Measurements from ENCODE around the gene OAF. TPM values are rescaled to one million over a fixed set of nuclear protein-coding genes. Genes with fewer than 3 reads are reported as not detected.

The OAF gene
- total and polyA plus RNA-seq, 2 of the 8 experiments (the other 6 are each of a cell fraction or from before 2014, with no cell fraction given): 1.3 to 1.5 TPM

GRCh38 chr11:120188811-120189455 is 21.9 kb upstream of the OAF start:
- Histone ChIP-seq H2BK5ac (ENCODE audit: low read depth, low read length) (no peak overlapping the region), H3K4ac (replicated peaks; ENCODE audit: insufficient read length, low read depth, low read length) (no peak overlapping the region), H3K79me2 (ENCODE audit: control insufficient read depth in 1 of 2, insufficient read depth in 2 of 2, low read length in 2 of 2) (no peaks in the 10 kb centered on the region), H4K91ac (replicated peaks; ENCODE audit: insufficient read length, low read length) (no peak overlapping the region), H3K4me3 (ENCODE audit: extremely low read depth in 1 of 4, insufficient read depth in 2 of 4, low read depth in 3 of 4, low read length in 4 of 4) (no peak overlapping the region), H3K79me1 (ENCODE audit: low read depth, low read length) (no peaks in the 10 kb centered on the region), H4K8ac (ENCODE audit: extremely low read depth, insufficient read depth, low read length) (no peak overlapping the region), H3K27me3 (replicated peaks in 1 of 4; ENCODE audit: control insufficient read depth in 3 of 4, extremely low read depth in 1 of 4, insufficient read depth in 3 of 4, low read length in 3 of 4) (peaks cover 0 to 9% (median 6%) of the 10 kb centered on the region in 4 experiments; a peak in 4 of 7 replicates), H3K4me2 (ENCODE audit: insufficient read depth in 1 of 2, low read depth in 2 of 2, low read length in 2 of 2) (no peak overlapping the region), H2BK15ac (ENCODE audit: low read length) (0 out of 2 replicates have a peak overlapping the region, but pooled peaks have one; percentile 61), H2BK20ac (ENCODE audit: low read length) (no peak overlapping the region), H3K23ac (ENCODE audit: insufficient read length) (no peak overlapping the region), H3K4me1 (replicated peaks in 1 of 4; ENCODE audit: control insufficient read depth in 3 of 4, insufficient read depth in 4 of 4, low read length in 3 of 4) (peaks cover 0 to 6% (median 3%) of the 10 kb centered on the region in 4 experiments; a peak in 3 of 7 replicates), H3K9ac (replicated peaks in 1 of 4; ENCODE audit: extremely low read depth in 1 of 4, low read depth in 3 of 4, low read length in 3 of 4) (no peak overlapping the region), H4K5ac (ENCODE audit: insufficient read length, low read depth, low read length) (no peak overlapping the region), H2BK120ac (replicated peaks; ENCODE audit: low read depth, low read length) (no peak overlapping the region), H3K27ac (ENCODE audit: low read depth, low read length) (no peak overlapping the region), H2AK5ac (ENCODE audit: low read depth, low read length) (no peak overlapping the region), H2BK12ac (ENCODE audit: low read depth, low read length) (no peak overlapping the region), H3K9me3 (ENCODE audit: insufficient read depth in 2 of 2, low read depth in 1 of 2, low read length in 1 of 2) (no peaks in the 10 kb centered on the region; a peak in 1 of 4 replicates), H3K23me2 (ENCODE audit: low read depth, low read length) (no peaks in the 10 kb centered on the region; the same call in 1 of the 2 replicates), H3K18ac (ENCODE audit: extremely low read depth, low read length) (no peak overlapping the region), H2AFZ (ENCODE audit: low read length) (no peak overlapping the region), H3K56ac (replicated peaks; ENCODE audit: insufficient read length, low read depth, low read length) (no peak overlapping the region), H4K20me1 (replicated peaks in 1 of 2; ENCODE audit: control insufficient read depth in 1 of 2, insufficient read depth in 2 of 2, low read length in 2 of 2) (no peaks in the 10 kb centered on the region), H3K36me3 (ENCODE audit: control insufficient read depth in 2 of 4, insufficient read depth in 4 of 4, low read length in 3 of 4) (no peaks in the 10 kb centered on the region), H3K14ac (ENCODE audit: insufficient read length) (no peak overlapping the region)
- 92% methylated on average over 4 of the region's 4 CpGs; no CpG with 5 or more reads in 1 of the 2 experiments for WGBS, 2 experiments (ENCODE audit: extremely low coverage in 1 of 2, insufficient coverage in 1 of 2, insufficient read length in 1 of 2, insufficient replicate concordance in 2 of 2, low coverage in 1 of 2, low lambda C conversion rate in 2 of 2, missing lambda C conversion rate in 1 of 2)
- ChIA-PET POLR2A (ENCODE audit: partially characterized antibody) (no interaction called here), CTCF (ENCODE audit: partially characterized antibody) (interaction anchor here (0.7 to 17.5 kb wide), 4 partner anchors 8 to 41 kb away, joined by 3 to 237 read pairs (median 47); no protein-coding TSS in a partner anchor)
- TF ChIP-seq SAP30 (IDR thresholded peaks at IDR 0.05; ENCODE audit: insufficient read depth, insufficient replicate concordance, low read length): no peak
- no peak for TF ChIP-seq PHF8 (conservative IDR thresholded peaks at IDR 0.05; ENCODE audit: low read depth, low read length)
- no peak for TF ChIP-seq CHD2 (IDR thresholded peaks at IDR 0.05; ENCODE audit: low read length)
- TF ChIP-seq TCF12 (IDR thresholded peaks at IDR 0.05; ENCODE audit: low read depth, low read length): no peak
- TF ChIP-seq HDAC2 (IDR thresholded peaks at IDR 0.05; ENCODE audit: borderline replicate concordance in 1 of 2, low read depth in 2 of 2, low read length in 2 of 2): no peak
- TF ChIP-seq JUN (IDR thresholded peaks at IDR 0.05; ENCODE audit: low read depth, low read length): no peak
- TF ChIP-seq CBX5 (IDR thresholded peaks at IDR 0.05; ENCODE audit: low read depth, low read length): no peak
- no peak for TF ChIP-seq EGR1 (IDR thresholded peaks at IDR 0.05; ENCODE audit: borderline replicate concordance, low read depth, low read length)
- TF ChIP-seq SP2 (IDR thresholded peaks at IDR 0.05; ENCODE audit: low read length): no peak
- no peak for TF ChIP-seq ATF2 (IDR thresholded peaks at IDR 0.05; ENCODE audit: low read length)
- no peak for FAIRE-seq
- no peak for DNase-seq (ENCODE audit: low read depth in 1 of 2, low spot score in 2 of 2)

Measured in H1 (cell line).